HL-60/S4 treated with phorbol 12-myristate 13-acetate at 8.2 ng/mL for 4 days and 3 days (cell line): ENCODE measurements around the gene HOXB6.

Source experiments
- in situ Hi-C: fragments of 300-500 bp; cut with MboI; formaldehyde crosslinking; loops from 2 replicates; pipeline ENCODE4 v1.15.0; 2022; ENCODE audit warnings: low sequenced_read_pairs

Gene HOXB6

GRCh38 chr17:48604770-48605329 is at the start of gene HOXB6:
Gene HOXB6, minus strand, starts transcription at chr17:48604986. Its CDS starts 6,836 bp downstream, at chr17:48598150.
- in situ Hi-C loops, result no loop called here

GRCh38 chr17:48649741-48650140 is 45.0 kb upstream of the HOXB6 start:
- in situ Hi-C loops, result no loop called here

GRCh38 chr17:48647963-48648245 is 43.1 kb upstream of the HOXB6 start:
- in situ Hi-C loops, result no loop called here

GRCh38 chr17:48647103-48647962 is 42.5 kb upstream of the HOXB6 start:
- in situ Hi-C loops, result no loop called here

- in situ Hi-C loops, result no loop called here
Observed at GRCh38 chr17:48646183-48647102, 41.7 kb upstream of the HOXB6 start.

GRCh38 chr17:48645639-48646182 is 40.9 kb upstream of the HOXB6 start:
- in situ Hi-C loops, result no loop called here

- in situ Hi-C loops, result no loop called here
Observed at GRCh38 chr17:48644910-48645557, 40.2 kb upstream of the HOXB6 start.

- in situ Hi-C loops, result no loop called here
Observed at GRCh38 chr17:48644159-48644558, 39.4 kb upstream of the HOXB6 start.

GRCh38 chr17:48643697-48644012 is 38.9 kb upstream of the HOXB6 start:
- in situ Hi-C loops, result no loop called here

GRCh38 chr17:48642843-48643696 is 38.3 kb upstream of the HOXB6 start:
- in situ Hi-C loops, result no loop called here

- in situ Hi-C loops, result no loop called here
Observed at GRCh38 chr17:48642059-48642842, 37.5 kb upstream of the HOXB6 start.

GRCh38 chr17:48641541-48642058 is 36.8 kb upstream of the HOXB6 start:
- in situ Hi-C loops, result no loop called here

GRCh38 chr17:48640858-48641180 is 36.0 kb upstream of the HOXB6 start:
- in situ Hi-C loops, result no loop called here

GRCh38 chr17:48639982-48640857 is 35.4 kb upstream of the HOXB6 start:
- in situ Hi-C loops, result no loop called here

GRCh38 chr17:48639136-48639535 is 34.4 kb upstream of the HOXB6 start:
- in situ Hi-C loops, result no loop called here

- in situ Hi-C loops, result no loop called here
Observed at GRCh38 chr17:48637323-48638260, 32.8 kb upstream of the HOXB6 start.
